HEK293 (cell line): ENCODE results near the gene LAT.

Experiments used
- CTCF ChIP-seq: fragments of 450-650 bp; formaldehyde crosslinking; IDR thresholded peaks from 2 replicates; pipeline ENCODE4 v1.5.1; 2016; ENCODE audit warnings: missing biosample characterization, missing genetic modification characterization
- HIC1 ChIP-seq: fragments of 450-650 bp; formaldehyde crosslinking; IDR thresholded peaks from 2 replicates; pipeline ENCODE4 v1.5.1; 2016; ENCODE audit warnings: missing biosample characterization, missing genetic modification characterization
- ZNF623 ChIP-seq: fragments of 450-650 bp; formaldehyde crosslinking; IDR thresholded peaks from 2 replicates; pipeline ENCODE4 v1.5.1; 2016; ENCODE audit warnings: missing biosample characterization, missing genetic modification characterization
- ZNF658 ChIP-seq: fragments of 450-650 bp; formaldehyde crosslinking; IDR thresholded peaks from 2 replicates; pipeline ENCODE4; 2016; ENCODE audit warnings: missing biosample characterization, missing genetic modification characterization

- TF ChIP-seq CTCF (tag by site-specific recombination) (no peak), HIC1 (tag by site-specific recombination) (no peak), ZNF658 (tag by site-specific recombination) (no peak), ZNF623 (tag by site-specific recombination) (no peak)
These were observed 29.8 kb downstream of the LAT start for GRCh38 chr16:29014561-29015069.
